Keratinocyte (primary cell): ENCODE measurements around the gene CRACR2A. TPM values are rescaled to one million over a fixed set of nuclear protein-coding genes. Genes with fewer than 3 reads are reported as not detected.
A peak's percentile ranks its signal among the peaks of the same experiment; 100 is the strongest.

Source experiments
- DNase-seq: peaks from one replicate; pipeline ENCODE4 v3.0.0-alpha.2; 2011; ENCODE audit warnings: low read depth, missing footprints, low spot score
- FAIRE-seq: peaks from 2 replicates; lab custom pipeline; 2011; peaks lifted over from hg19 to GRCh38; lab: Jason Lieb, UNC
- H2AFZ ChIP-seq: 2 replicates; pipeline ENCODE4 v1.6.0; 2012; ENCODE audit warnings: low read length, control low read depth, inconsistent platforms; ENCODE audit not compliant: control insufficient read depth
- H3K27ac ChIP-seq: 2 replicates; pipeline ENCODE4 v1.5.1; 2011; ENCODE audit warnings: low read length; ENCODE audit not compliant: control insufficient read depth, insufficient read depth
- H3K27me3 ChIP-seq: 3 replicates; pipeline ENCODE4 v1.6.0; 2011; ENCODE audit warnings: low read length; ENCODE audit not compliant: control insufficient read depth, insufficient read depth; ENCODE audit errors: extremely low read depth
- H3K36me3 ChIP-seq, 2 experiments: 2 replicates in 1 of 2; 3 replicates in 1 of 2; pipeline ENCODE4 v1.5.1; 2011; ENCODE audit warnings: low read length in 2 of 2, mild to moderate bottlenecking in 1 of 2; ENCODE audit not compliant: control insufficient read depth in 2 of 2, insufficient read depth in 2 of 2; ENCODE audit errors: extremely low read depth in 1 of 2
- H3K4me1 ChIP-seq: 3 replicates; pipeline ENCODE4 v1.5.1; 2011; ENCODE audit warnings: low read length; ENCODE audit not compliant: control insufficient read depth, insufficient read depth; ENCODE audit errors: extremely low read depth
- H3K4me2 ChIP-seq: 3 replicates; pipeline ENCODE4 v1.6.0; 2011; ENCODE audit warnings: low read depth, low read length; ENCODE audit not compliant: control insufficient read depth, insufficient read depth; ENCODE audit errors: extremely low read depth
- H3K4me3 ChIP-seq, 3 experiments: fragments of 200-600 bp in 1 of 3; sonication (generic) in 1 of 3; 2 replicates in 2 of 3; 3 replicates in 1 of 3; pipeline ENCODE4 v1.5.1; 2011 to 2016; ENCODE audit warnings: low read length in 3 of 3, mild to moderate bottlenecking in 3 of 3, control low read depth in 2 of 3, inconsistent platforms in 1 of 3, low read depth in 1 of 3, mixed read lengths in 1 of 3, mixed run types in 1 of 3, moderate library complexity in 1 of 3; ENCODE audit not compliant: control insufficient read depth in 2 of 3, insufficient read depth in 2 of 3; ENCODE audit errors: extremely low read depth in 1 of 3
- H3K79me2 ChIP-seq: 2 replicates; pipeline ENCODE4 v1.6.0; 2012; ENCODE audit warnings: low read length; ENCODE audit not compliant: control insufficient read depth, insufficient read depth
- H3K9ac ChIP-seq: 3 replicates; pipeline ENCODE4 v1.6.0; 2011; ENCODE audit warnings: low read length; ENCODE audit not compliant: control insufficient read depth, insufficient read depth; ENCODE audit errors: extremely low read depth
- H3K9me1 ChIP-seq: 3 replicates; pipeline ENCODE4 v1.6.0; 2011; ENCODE audit warnings: low read length; ENCODE audit not compliant: control insufficient read depth, insufficient read depth; ENCODE audit errors: extremely low read depth
- H3K9me3 ChIP-seq: 2 replicates; pipeline ENCODE4 v1.5.1; 2012; ENCODE audit warnings: low read depth, low read length; ENCODE audit not compliant: control insufficient read depth
- H4K20me1 ChIP-seq: 3 replicates; pipeline ENCODE4 v1.6.0; 2011; ENCODE audit warnings: low read length; ENCODE audit not compliant: control insufficient read depth, insufficient read depth; ENCODE audit errors: extremely low read depth
- CTCF ChIP-seq, 3 experiments: IDR thresholded peaks in 1 of 3; conservative IDR thresholded peaks in 1 of 3; optimal IDR thresholded peaks in 1 of 3; 2 replicates in 2 of 3; 3 replicates in 1 of 3; pipeline versions ENCODE3 to v1.5.1; 2011; ENCODE audit warnings: low read length in 3 of 3, mild to moderate bottlenecking in 3 of 3, moderate library complexity in 2 of 3, control low read depth in 1 of 3, inconsistent platforms in 1 of 3; ENCODE audit not compliant: insufficient read depth in 2 of 3; ENCODE audit errors: extremely low read depth in 1 of 3
- EZH2 ChIP-seq: IDR thresholded peaks from one replicate; pipeline ENCODE4 v1.6.1; 2012; ENCODE audit warnings: inconsistent platforms, mild to moderate bottlenecking, low read length, moderate library complexity
- dilution Hi-C: fragments of 300-500 bp; cut with MboI; formaldehyde crosslinking; loops from one replicate; pipeline ENCODE4 v1.7.0; 2020; ENCODE audit warnings: low sequenced_read_pairs; ENCODE audit not compliant: extremely low pct_ligation_motif_present
- polyA plus RNA-seq, 5 experiments: library from polyadenylated mRNA; depleted of rRNA in 3 of 5; stranded (reverse) in 3 of 5; stranded (forward) in 1 of 5; unstranded in 1 of 5; fragments of >200 nt; gene quantifications; 1 replicate in 1 of 5; 2 replicates in 3 of 5; 3 replicates in 1 of 5; pipeline versions ENCODE4 v1.2.1 to v1.2.3, GENCODE V29; 2011 to 2012; ENCODE audit warnings: missing spikeins in 2 of 5, low read depth in 1 of 5, low replicate concordance in 1 of 5

The CRACR2A gene
- polyA plus RNA-seq, 1 donor (not counting 4 experiments of a cell fraction or from before 2014, with no cell fraction given), result 0.30 TPM

GRCh38 chr12:3770891-3771290 is 18.0 kb upstream of the CRACR2A start:
- Histone ChIP-seq H4K20me1 (no peaks in the 10 kb centered on the region), H2AFZ (no peak overlapping the region), H3K4me1 (peaks cover 10% of the 10 kb centered on the region), H3K4me3 (no peak overlapping the region), H3K36me3 (no peaks in the 10 kb centered on the region), H3K27me3 (peaks cover 4% of the 10 kb centered on the region), H3K9me3 (no peaks in the 10 kb centered on the region), H3K79me2 (no peaks in the 10 kb centered on the region), H3K27ac (no peak overlapping the region), H3K9me1 (no peaks in the 10 kb centered on the region), H3K4me2 (no peak overlapping the region), H3K9ac (no peak overlapping the region)
- DNase-seq (peak; percentile 49), FAIRE-seq (no peak)
- no peak for TF ChIP-seq EZH2
- no peak for TF ChIP-seq CTCF (optimal IDR thresholded peaks at IDR 0.05 in 1 of 3, IDR thresholded peaks at IDR 0.05 in 1 of 3, conservative IDR thresholded peaks at IDR 0.05 in 1 of 3; ENCODE audit: extremely low read depth in 1 of 3, insufficient read depth in 2 of 3, low read length in 3 of 3)
- dilution Hi-C loops, result no loop called here

DNA sequence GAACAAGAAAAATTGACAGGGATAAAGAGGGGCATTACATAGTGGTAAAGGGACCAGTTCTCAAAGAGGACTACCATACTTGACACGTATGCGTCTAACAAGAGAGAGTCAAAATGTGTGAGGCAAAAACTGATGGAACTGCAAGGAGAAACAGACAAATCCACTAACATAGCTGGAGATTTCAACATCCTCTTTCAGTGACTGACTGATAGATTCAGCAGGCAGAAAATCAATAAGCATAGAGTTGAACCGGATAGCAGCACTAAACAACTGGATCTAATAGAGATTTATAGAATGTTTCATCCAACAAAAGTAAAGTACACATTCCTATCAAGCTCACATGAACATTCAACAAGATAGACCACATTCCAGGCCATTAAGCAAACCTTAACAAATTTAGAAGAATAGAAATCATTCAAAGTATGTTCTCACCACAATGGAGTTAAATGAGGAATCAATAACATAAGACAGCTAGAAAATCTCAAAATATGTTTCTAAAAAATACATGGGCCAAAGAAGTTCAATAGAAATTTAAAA is 16.1 kb upstream of the CRACR2A start:
- no peak for DNase-seq
- FAIRE-seq, result peak; percentile 34
- no peaks in the 10 kb centered on the region for H3K79me2 ChIP-seq

More for the DNA sequence above, 16.1 kb upstream of the CRACR2A start:
- Histone ChIP-seq H3K27ac (no peak overlapping the region), H3K4me3 (no peak overlapping the region), H3K9me3 (no peaks in the 10 kb centered on the region), H3K9ac (no peak overlapping the region), H3K36me3 (no peaks in the 10 kb centered on the region), H3K9me1 (no peaks in the 10 kb centered on the region), H2AFZ (no peak overlapping the region), H3K27me3 (no peaks in the 10 kb centered on the region), H3K4me2 (no peak overlapping the region), H4K20me1 (no peaks in the 10 kb centered on the region), H3K4me1 (peaks cover 10% of the 10 kb centered on the region)
- TF ChIP-seq EZH2, result no peak
- TF ChIP-seq CTCF (optimal IDR thresholded peaks at IDR 0.05 in 1 of 3, IDR thresholded peaks at IDR 0.05 in 1 of 3, conservative IDR thresholded peaks at IDR 0.05 in 1 of 3; ENCODE audit: extremely low read depth in 1 of 3, insufficient read depth in 2 of 3, low read length in 3 of 3), result no peak
- dilution Hi-C loops, result no loop called here
